Activated CD4-positive, CD25-positive, alpha-beta regulatory T cell treated with anti-CD3 and anti-CD28 coated beads, Interleukin-2, amount 50 U/mL, for 16 hours (primary cell): ENCODE results near the gene FST.

Experiments
- DNase-seq: peaks from one replicate; pipeline ENCODE4 v3.0.0-alpha.2; 2020; ENCODE audit warnings: low read depth, low spot score

The FST gene

DNA sequence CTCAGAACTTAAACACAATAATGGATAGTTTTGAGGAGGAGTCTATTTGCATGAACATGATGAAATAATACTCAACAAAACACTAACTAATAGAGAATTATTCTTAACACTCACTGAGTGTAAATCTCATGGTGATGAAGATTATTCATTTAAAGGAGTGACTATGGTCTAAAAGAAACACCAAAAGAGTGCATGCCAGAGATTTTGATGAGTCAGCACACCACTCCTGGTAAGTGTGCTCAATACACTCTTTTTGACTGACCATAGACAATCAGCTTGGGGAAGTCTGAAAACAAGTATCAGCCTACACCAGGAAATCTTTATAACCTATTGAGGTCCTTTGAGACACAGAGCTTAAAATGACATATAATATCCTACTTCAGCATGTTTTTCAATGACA lies 6.8 kb upstream of the FST start:
- no peak for DNase-seq

DNA sequence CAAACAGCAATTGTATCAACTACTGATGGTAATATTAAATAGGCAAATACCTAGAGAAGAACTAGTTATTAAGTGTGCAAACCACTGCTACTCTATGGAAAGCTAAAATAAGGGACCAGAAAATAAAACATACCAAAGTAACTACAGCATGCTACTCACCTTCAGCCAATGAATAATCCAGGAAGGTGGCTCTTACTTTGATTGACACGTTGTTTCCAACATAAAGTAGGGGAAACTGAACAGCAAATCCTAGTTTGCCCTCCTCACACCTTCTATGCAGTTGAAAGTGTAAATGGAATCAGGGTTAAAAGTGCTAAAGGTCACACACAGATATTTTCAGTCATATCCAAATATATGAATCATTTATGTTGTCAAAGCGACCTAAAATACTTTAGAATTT lies 5.1 kb upstream of the FST start:
- DNase-seq: no peak

DNA sequence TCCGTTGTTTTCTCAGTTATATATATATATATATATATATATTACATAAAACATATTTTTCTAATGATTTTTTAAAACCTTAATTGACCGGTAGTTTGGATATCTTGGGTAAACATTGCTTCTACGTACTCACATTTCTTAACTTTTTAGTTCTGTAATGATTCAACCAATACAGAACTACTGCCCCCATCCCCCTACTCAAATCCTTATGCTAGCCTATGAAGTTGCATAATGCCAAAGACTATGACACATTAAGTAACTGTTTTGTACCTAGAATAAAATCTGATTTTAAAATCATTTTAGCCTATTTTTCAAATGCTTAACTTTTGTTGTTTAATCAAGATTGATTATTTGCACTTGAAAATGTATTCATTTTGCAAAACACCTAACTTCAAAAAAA lies 4.4 kb upstream of the FST start:
- DNase-seq: no peak

DNA sequence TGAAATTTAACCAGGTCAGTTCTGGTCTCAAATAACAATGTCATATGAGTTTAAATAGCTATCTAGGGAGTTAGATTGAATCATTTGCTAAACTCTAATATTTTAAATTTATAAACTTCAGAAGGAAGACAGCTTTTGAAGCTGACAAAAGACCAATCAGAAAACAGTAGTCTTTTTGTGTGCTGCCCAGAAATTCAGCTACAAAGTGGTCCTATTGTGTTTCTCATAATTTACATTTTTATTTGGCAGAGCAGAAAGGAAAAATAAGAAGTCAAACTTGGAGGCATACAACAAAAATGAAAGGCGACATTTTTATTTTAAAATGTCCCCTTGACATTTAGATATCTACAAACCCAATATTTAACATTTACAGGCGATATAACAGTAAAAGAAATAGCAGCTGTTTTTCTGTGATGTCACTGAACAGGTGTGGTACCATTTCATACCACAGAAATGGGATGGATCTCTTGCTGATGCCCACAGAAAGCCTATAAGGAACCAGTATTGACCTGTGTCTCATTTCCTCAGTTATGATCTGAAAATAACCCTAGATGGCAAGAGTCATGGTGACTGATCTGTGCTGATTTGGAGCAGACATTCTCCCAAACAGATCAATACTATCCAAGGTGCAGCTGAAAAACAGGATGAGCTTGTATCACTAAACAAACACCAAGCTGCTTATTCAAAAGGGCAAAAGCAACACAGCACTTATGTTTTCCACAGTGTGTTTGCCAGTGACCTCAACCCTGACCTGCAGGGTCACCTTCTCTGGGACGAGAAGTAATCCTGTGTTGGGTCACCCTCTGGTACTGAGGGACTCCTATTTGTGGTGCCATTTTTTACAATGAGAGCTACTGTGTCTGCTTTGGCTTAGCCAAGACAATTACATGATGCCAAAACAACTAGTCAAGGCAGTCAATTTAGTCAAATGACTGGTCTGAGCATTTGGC lies 3.6 kb upstream of the FST start:
- DNase-seq: no peak

DNA sequence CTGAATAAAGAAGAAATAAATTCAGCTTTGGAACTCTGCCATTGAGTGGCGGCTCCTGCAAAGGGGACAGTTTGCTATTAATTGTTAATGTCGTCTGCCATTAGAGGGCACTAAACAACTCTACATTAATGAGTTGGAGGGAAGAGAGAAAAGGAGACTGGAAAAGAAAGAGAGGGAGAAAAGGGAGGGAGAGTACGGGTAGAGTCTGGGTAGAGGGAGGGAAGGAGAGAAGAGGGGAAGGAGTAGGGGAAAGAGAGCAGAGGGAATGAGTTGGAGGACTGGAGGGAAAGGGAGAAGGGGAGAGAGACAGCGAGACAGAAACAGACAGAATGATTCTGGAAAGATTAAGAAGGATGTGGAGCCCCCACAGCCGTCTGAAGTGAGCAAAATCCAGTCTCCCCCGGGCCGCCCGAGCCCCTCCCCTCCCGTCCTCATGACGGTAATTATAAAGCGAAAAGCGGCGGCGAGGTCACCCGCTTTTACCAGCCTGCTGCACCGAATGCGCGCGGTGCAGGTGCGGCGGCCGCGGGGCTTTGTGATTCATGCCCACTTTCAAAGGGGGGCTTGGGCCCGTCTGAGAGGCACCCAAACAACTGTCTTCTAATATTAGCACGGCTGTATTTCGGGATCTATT lies 1.9 kb upstream of the FST start:
- DNase-seq: no peak

DNA sequence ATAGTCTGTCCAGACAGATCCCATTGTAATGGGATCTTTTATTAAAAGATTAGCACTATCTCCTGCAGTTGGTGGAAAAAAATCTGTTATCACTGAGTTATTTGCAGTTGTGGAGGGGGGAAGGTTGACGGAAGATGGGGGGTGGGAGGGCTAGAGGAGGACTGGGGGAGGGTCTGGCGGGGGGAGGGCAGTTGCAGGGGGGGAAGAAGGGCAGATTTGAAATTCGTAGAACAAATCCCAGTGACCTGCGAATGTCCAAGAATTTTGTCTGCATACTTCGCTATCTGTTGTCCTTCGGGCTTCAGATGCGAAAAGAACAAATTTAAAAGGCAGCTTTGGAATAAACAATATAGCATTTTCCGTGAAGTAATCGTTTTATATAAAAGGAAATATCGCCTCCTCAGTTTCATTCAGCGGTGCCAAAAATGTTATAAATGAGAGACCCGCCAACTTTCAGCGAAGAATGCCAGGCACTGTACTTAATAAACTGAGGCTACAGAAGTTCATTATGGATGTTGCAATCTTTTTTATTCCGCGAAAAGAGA lies 1.3 kb upstream of the FST start:
- no peak for DNase-seq

DNA sequence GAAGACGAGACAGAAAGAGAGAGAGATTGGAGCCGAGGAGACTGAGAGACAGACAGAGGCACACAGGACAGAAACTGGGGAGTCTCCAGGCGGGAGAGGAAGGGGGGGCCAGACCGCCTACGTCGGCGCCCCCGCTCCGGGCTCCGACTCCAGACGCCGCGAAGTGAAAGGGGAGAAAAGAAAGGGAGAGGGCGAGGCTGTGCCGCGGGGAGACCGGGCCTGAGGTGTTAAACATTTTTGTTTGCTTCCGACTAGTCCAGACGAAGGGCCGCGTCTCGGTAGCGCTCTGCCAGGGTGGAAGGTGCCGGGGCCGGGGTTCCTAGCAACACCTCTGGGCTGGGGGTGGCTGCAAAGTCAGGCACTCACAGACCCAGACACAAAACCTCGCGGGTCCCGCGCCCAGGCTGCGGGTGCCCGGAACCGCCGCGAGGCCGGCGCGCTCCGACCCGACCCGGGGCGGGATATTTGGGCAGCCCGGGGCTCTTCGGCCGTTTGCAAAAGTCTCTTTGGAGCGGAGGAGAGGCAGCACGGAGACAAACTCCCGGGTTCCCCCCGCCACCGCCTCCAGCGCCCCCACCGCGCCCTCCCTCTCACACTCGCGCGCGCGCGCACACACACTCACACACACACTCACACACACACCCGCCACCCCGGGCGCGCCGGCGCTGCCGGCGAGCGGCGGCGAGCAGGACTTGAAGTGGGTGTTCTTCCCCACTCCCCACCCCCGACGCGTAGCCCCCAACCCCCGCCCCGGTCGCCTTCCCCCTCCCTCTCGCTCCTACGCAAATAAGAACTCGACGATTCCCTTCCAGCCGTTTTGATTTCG lies 626 bp upstream of the FST start:
- no peak for DNase-seq

DNA sequence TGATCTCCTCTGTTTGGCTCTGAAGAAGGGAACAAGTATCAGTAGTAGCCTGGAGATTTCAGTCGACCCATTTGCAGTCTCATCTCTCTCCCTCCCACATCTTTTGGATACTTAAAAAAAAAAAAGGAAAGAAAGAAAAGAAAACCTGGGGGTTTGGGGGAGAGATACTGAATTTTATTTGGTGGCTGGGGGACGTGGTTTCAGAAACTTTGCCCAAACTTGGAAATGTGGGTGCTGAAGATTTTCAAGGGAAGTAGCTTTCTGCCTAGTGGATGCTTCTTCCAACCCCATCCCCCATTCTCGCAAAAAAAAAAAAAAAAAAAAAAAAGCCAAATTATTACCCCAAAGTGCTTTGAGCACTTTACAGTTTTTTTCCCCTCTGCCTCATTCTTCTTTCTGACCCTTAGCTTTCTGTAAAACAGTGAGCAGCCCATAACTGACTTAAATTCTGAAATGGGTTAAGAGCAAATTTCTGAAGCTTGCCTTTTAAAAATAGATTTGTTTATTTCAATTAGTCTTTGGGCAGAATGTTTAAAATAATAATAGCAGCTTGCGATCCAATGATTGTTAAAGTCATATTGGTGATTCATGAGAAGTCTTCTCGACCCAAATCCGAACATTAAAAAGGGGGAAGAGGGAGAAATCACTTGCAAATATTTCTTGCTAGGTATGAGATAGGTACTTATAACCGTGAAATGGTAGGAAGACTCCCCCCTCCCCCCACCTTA lies 894 bp downstream of the FST start:
- DNase-seq: no peak

DNA sequence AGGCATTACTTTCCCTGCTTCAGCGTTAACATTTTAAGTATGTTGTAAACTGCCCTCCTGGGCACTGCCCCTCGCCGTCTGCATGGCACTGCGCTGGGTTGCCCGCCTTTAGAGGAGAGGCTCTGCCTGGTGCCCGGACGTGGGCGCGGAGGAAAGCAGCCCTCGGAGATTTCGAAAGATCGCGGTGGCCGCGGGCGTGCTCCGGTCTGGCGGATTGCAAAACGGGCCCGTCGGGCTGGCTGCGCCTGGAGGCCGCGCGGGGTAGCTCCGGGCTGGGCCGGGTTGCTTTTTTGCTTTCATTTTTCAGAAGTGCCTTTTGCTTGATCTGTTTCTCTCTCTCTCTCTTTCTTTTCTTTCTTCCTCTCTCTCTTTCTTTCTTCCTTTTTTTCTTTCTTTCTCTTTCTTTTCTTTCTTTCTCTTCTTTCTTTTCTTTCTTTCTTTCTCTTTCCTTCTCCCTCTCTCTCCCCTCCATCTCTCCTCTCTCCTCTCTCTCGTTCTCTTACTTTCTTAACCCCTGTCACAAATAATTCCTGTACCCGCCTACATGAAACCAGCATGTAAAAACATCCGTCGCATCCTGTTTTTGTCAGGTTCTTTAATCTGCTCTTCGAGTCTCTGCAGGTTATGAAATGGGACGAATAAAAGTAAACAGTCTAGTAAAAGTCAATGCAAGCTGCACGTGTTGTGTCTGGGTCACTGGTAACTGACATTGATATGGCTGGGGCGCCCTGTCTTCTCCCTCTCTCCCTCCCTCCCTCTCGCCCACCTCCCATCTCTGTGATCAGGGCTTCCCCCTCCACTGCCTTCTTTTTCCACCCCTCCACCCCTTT lies 1.7 kb downstream of the FST start:
- peak; percentile 15 for DNase-seq

DNA sequence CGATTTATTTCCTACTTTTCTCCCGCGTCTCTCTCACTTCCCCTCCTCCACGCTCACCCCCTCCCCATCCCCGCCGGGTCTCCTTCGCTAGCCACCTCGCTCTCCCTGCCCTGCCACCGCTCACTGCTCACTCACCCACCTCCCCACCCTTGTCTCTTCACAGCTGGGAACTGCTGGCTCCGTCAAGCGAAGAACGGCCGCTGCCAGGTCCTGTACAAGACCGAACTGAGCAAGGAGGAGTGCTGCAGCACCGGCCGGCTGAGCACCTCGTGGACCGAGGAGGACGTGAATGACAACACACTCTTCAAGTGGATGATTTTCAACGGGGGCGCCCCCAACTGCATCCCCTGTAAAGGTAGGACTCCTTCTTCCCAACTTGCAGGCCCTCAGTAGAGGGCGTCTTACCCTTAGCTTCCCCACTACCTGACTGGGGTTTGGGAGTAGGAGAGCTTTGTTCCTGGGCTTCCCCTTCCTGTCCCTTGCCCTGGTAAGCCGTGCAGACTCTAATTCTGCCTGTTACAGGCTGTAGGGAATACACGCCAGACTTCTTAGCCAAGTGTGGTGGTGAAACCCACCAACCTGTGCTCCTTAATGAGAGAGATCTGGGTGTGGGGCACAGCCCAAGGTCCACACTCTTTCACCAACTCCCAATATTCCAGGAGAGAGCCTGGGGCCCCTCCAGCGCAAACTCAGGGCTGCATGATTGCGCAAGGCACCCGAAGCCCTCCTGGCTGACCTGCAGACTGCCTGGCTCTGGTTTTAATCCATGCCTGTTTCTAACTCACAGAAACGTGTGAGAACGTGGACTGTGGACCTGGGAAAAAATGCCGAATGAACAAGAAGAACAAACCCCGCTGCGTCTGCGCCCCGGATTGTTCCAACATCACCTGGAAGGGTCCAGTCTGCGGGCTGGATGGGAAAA lies 2.5 kb downstream of the FST start:
- DNase-seq: no peak

DNA sequence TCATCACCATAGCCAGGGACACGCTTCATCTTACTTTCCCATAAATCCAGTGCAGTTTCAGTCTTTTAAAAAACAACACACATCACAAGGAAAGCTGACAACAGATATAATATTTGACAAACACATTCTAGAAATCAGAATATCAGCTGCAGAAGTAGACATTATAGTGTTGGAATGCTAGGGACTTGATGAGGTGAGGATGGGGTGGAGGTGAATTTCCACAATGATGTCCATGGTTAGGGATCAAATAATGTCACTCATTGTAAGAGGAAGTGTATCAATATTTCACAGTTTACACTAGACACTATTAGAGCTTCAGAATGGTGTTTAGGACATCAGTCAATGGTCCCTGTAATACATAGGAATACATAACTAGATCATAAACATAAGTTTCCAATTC lies 7.0 kb downstream of the FST start:
- no peak for DNase-seq

DNA sequence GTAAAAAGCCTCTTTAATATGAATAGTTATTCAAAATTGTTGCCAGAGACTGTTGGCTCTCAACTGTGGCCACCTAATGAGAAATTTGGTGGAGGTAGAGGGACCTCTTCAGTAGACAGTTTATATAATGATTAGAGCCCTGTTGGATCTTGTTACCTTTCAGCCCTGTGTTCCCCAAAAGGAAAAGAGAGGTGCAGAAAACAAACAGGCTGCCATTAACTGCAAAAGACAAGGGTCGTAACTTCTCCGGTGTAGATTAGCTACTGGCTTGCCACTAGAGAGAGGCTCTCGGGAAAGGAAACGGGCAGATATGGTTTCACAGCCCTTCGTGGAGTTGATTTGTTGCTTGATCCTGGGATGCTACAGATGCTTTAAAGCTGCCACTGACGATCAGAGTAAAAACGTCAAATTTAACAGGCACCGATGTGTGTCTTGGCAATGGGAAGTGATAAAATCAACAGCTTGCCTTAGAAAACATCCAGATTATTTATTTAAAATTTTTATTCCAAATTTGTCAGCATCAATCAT lies 7.8 kb downstream of the FST start:
- DNase-seq: no peak

DNA sequence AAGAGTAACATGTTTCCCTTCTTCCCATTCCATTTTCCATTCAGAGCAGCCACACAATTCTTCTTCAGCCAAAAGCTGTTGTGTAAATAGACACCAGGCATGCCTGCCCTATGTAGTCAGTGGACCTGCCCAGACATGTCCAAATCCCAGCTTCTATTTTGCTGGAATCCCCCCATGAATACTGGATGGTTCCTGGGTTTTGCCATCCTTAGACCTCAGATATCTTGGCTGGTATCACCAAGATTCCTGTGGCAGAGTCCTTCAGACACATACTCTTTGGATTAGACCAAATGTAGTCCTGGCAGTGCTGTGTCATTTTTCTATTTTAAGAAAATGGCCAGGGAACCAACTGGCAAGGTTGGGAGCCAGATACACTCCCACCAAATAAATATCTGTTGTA lies 10.3 kb downstream of the FST start:
- DNase-seq: no peak

DNA sequence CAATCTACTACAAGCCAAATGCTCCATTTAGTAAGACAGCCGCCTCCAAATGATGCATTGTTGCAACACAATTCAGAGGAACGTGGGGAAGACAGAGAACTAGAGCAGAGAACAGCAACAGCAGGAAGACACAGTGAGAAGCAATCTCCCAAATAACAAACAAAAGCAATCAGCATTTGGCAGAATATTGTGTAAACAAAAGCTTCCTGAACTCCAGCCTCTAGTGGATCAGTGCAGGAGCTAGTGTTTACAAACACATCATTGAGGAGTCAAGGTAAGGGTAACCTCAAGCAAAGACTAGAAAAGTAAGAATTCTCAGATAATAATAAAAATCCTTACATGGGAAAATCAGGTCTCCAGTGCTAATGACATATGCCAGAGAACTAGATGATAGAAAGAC lies 20.6 kb downstream of the FST start:
- DNase-seq: no peak

DNA sequence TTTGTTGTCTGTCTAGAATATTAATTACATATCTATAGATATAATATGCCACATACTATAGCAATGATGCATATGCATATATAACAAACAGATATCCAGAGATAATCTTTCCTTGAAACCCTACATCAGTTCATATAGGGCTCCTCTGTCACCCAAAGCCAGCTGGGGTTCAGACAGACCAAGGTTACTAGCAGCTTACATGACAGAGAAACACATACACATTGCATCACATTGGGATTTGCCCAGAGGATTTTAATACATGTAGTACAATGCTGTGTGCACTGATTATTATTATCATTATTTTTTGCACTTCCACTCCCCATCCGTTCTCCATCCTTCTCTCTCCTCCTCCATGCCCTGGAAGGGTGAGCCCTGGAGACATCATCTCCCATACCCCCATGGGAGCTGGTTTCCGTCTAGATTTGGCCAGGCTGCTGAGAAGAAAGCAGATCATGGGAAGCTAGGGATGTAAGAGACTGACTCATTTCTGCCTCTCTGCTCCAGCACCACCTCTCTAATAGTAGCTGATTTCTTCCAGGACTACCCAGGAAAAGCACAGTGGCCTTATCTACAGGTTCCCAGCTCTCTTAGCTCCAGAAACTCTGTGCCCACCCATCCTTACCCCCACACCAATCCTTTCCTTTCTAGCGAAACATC lies 23.3 kb downstream of the FST start:
- DNase-seq: no peak

DNA sequence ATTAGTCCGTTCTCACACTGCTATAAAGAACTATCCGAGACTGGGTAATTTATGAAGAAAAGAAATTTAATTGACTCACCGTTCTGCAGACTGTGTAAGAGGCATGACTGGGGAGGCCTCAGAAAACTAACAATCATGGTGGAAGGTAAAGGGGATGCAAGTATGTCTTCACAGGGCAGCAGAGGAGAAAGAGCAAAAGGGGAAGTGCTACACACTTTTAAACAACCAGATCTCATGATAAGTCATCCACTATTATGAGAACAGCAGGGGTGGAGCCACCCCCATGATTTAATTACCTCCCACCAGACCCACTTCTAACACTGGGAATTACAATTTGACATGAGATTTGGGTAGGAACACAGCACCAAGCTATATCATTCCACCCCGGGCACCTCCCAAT lies 26.6 kb downstream of the FST start:
- DNase-seq: no peak

DNA sequence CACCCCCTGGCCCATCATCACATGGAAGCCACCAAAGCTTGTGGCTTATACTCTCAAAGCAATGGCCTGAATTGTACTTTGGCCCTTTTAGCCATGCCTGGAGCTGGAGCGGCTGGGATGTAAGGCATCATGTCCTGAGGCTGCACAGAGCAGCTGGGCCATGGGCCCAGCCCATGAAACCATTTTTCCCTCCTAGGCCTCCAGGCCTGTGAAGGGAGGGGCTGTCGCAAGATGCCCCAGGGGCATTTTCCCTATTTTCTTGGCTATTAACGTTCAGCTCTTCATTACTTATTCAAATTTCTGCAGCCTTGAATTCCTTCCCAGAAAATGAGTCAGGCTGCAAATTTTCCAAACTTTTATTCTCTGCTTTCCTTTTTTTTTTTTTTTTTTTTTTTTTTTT lies 27.7 kb downstream of the FST start:
- DNase-seq: no peak

DNA sequence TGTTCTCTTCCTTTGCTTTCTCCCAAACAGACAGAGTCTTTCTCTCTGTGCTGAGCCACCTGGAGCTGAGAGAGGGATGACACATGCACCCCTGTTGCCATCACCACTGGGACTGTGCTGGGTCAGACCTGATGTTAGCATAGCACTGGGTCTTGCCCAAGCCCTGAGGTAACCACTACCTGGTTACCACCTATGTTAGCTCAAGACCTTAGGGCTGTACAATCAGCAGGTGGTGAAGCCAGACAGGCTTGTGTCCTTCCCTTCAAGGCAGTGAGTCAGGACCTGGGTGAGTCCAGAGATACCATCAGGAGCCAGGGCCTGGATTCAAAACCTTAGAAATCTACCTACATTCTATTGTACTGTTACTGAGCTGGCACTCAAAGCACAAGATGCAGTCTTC lies 32.1 kb downstream of the FST start:
- DNase-seq: no peak

DNA sequence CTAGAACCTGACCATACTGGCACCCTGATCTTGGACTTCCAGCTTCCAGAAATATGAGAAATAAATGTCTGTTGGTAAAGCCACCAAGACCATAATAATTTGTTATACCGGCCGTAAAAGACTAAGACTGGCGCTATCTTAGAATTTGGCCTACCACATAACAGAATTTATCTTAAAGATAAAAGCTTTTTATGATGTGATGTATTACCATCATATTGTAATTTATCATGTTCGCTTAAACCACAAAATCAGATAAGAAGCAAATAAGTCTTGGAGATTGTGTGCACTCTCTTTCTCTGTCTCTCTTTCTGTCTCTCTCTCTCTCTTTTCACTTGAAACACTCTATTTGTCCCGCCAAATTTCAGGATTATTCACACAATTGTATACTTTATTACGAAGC lies 35.6 kb downstream of the FST start:
- DNase-seq: no peak
